Endothelial cell of umbilical vein (primary cell): ENCODE results near the gene PCMT1. TPM values are rescaled to one million over a fixed set of nuclear protein-coding genes. Genes with fewer than 3 reads are reported as not detected.

ENCODE experiments used
- BruUV-seq: library from RNA; stranded (reverse); fragments of 400-500 nt; replicated peaks from 2 replicates; lab custom pipeline; 2021; lab: Mats Ljungman, UMichigan
- CTCF ChIA-PET: fragments of 300-600, 350-600 bp; sonication (Branson Sonifier 250); formaldehyde crosslinking; loops from one replicate; lab custom pipeline; 2021; ENCODE audit warnings: antibody characterized with exemption, inconsistent platforms; lab: Charles Lee
- POLR2A ChIA-PET: fragments of 300-600, 350-600 bp; sonication (Branson Sonifier 250); formaldehyde crosslinking; loops from one replicate; lab custom pipeline; 2021; ENCODE audit warnings: antibody characterized with exemption, inconsistent platforms; lab: Charles Lee
- DNase-seq: peaks from one replicate; pipeline ENCODE4 v3.0.0-alpha.2; 2011; ENCODE audit warnings: low read depth, low spot score
- FAIRE-seq: peaks from 2 replicates; lab custom pipeline; 2011; peaks lifted over from hg19 to GRCh38; lab: Jason Lieb, UNC
- H2AFZ ChIP-seq: 2 replicates; pipeline ENCODE4 v1.6.0; 2012; ENCODE audit warnings: low read depth, low read length, control low read depth, inconsistent platforms
- H3K27ac ChIP-seq: 2 replicates; pipeline ENCODE4 v1.5.1; 2011; ENCODE audit warnings: low read depth, mild to moderate bottlenecking, control low read depth, low read length, moderate library complexity; ENCODE audit not compliant: insufficient read depth
- H3K27me3 ChIP-seq, 2 experiments: 2 replicates each; pipeline versions ENCODE4 v1.6.0 to v1.6.1; 2011; ENCODE audit warnings: low read length in 2 of 2, mixed read lengths in 1 of 2; ENCODE audit not compliant: control insufficient read depth in 2 of 2, insufficient read depth in 2 of 2
- H3K36me3 ChIP-seq, 2 experiments: 2 replicates in 1 of 2; 3 replicates in 1 of 2; pipeline ENCODE4 v1.5.1; 2011; ENCODE audit warnings: low read length in 2 of 2, mild to moderate bottlenecking in 1 of 2, moderate library complexity in 1 of 2; ENCODE audit not compliant: control insufficient read depth in 2 of 2, insufficient read depth in 2 of 2; ENCODE audit errors: extremely low read depth in 1 of 2
- H3K4me1 ChIP-seq: 3 replicates; pipeline ENCODE4 v1.5.1; 2011; ENCODE audit warnings: mild to moderate bottlenecking, low read length; ENCODE audit not compliant: control insufficient read depth, insufficient read depth; ENCODE audit errors: extremely low read depth
- H3K4me2 ChIP-seq: 2 replicates; pipeline ENCODE4 v1.6.1; 2011; ENCODE audit warnings: low read length, control low read depth, mixed read lengths; ENCODE audit not compliant: insufficient read depth
- H3K4me3 ChIP-seq, 3 experiments: fragments of 200-600 bp in 1 of 3; sonication (generic), shearing (Covaris generic) in 1 of 3; replicated peaks in 1 of 3; 2 replicates each; pipeline ENCODE4 v1.5.1; 2011 to 2016; ENCODE audit warnings: control low read depth in 3 of 3, low read length in 3 of 3, mild to moderate bottlenecking in 2 of 3, inconsistent platforms in 1 of 3, low read depth in 1 of 3, moderate library complexity in 1 of 3; ENCODE audit not compliant: insufficient read depth in 1 of 3
- H3K79me2 ChIP-seq: 2 replicates; pipeline ENCODE4 v1.6.0; 2012; ENCODE audit warnings: low read length, inconsistent platforms; ENCODE audit not compliant: control insufficient read depth, insufficient read depth
- H3K9ac ChIP-seq: replicated peaks from 2 replicates; pipeline ENCODE3; 2011; ENCODE audit warnings: low read length, control low read depth; ENCODE audit not compliant: insufficient read depth; ENCODE audit errors: extremely low read depth
- H3K9me1 ChIP-seq: replicated peaks from 3 replicates; pipeline ENCODE4 v1.6.0; 2011; ENCODE audit warnings: mild to moderate bottlenecking, low read length; ENCODE audit not compliant: control insufficient read depth, insufficient read depth; ENCODE audit errors: extremely low read depth
- H3K9me3 ChIP-seq: replicated peaks from 2 replicates; pipeline ENCODE4 v1.5.1; 2012; ENCODE audit warnings: low read length, inconsistent platforms; ENCODE audit not compliant: control insufficient read depth, insufficient read depth
- H4K20me1 ChIP-seq: replicated peaks from 2 replicates; pipeline ENCODE3; 2011; ENCODE audit warnings: mild to moderate bottlenecking, low read length; ENCODE audit not compliant: control insufficient read depth, insufficient read depth; ENCODE audit errors: extremely low read depth
- CTCF ChIP-seq, 2 donors: IDR thresholded peaks; 1 replicate in 1 of 2; 2 replicates in 1 of 2; pipeline ENCODE4 v1.5.1; 2011; ENCODE audit warnings: low read length in 2 of 2, mild to moderate bottlenecking in 2 of 2, moderate library complexity in 2 of 2, control low read depth in 1 of 2, inconsistent platforms in 1 of 2, low read depth in 1 of 2; ENCODE audit not compliant: insufficient read depth in 1 of 2; ENCODE audit errors: extremely low read depth in 1 of 2
- EZH2 ChIP-seq: IDR thresholded peaks from 2 replicates; pipeline ENCODE4 v1.6.1; 2012; ENCODE audit warnings: borderline replicate concordance, low read depth, mild to moderate bottlenecking, moderate library complexity, low read length, inconsistent platforms; ENCODE audit not compliant: severe bottlenecking
- FOS ChIP-seq: IDR thresholded peaks from 2 replicates; pipeline ENCODE4 v1.6.1; 2011; ENCODE audit warnings: mild to moderate bottlenecking, low read length, moderate library complexity, borderline replicate concordance; ENCODE audit not compliant: insufficient read depth
- GATA2 ChIP-seq: IDR thresholded peaks from 2 replicates; pipeline ENCODE4 v1.7.0; 2011; ENCODE audit warnings: low read depth, mild to moderate bottlenecking, moderate library complexity, mixed read lengths, low read length; ENCODE audit not compliant: insufficient read length, insufficient read depth
- JUN ChIP-seq: IDR thresholded peaks from 2 replicates; pipeline ENCODE4 v1.6.1; 2011; ENCODE audit warnings: borderline replicate concordance, low read depth; ENCODE audit not compliant: insufficient read length, insufficient read depth
- MYC ChIP-seq: IDR thresholded peaks from one replicate; pipeline ENCODE4 v1.6.1; 2011; ENCODE audit warnings: mild to moderate bottlenecking, low read depth, low read length
- POLR2A ChIP-seq: IDR thresholded peaks from 2 replicates; pipeline ENCODE4 v1.6.1; 2012; ENCODE audit warnings: low read depth, mild to moderate bottlenecking, control low read depth, low read length
- POLR2AphosphoS5 ChIP-seq: IDR thresholded peaks from 2 replicates; pipeline ENCODE4 v1.6.1; 2012; ENCODE audit warnings: low read depth, mild to moderate bottlenecking, control low read depth, low read length, moderate library complexity; ENCODE audit not compliant: insufficient read depth
- dilution Hi-C: fragments of 300-500 bp; cut with MboI; formaldehyde crosslinking; loops from one replicate; pipeline ENCODE4 v1.15.0; 2019; ENCODE audit warnings: low sequenced_read_pairs; ENCODE audit not compliant: extremely low pct_ligation_motif_present
- intact Hi-C: fragments of 100-400 bp; cut with micrococcal nuclease; formaldehyde crosslinking; loops from one replicate; pipeline ENCODE4 v1.10.0; 2022
- polyA plus RNA-seq, 4 experiments: library from polyadenylated mRNA; depleted of rRNA in 3 of 4; stranded (reverse) in 3 of 4; unstranded in 1 of 4; fragments of >200 nt; gene quantifications; 2 replicates each; pipeline versions ENCODE4 v1.2.1 to v1.2.3, GENCODE V29; 2011 to 2012; ENCODE audit warnings: missing spikeins in 1 of 4
- total RNA-seq: library from RNA; stranded (reverse); gene quantifications from 2 replicates; pipeline ENCODE4 v1.2.3, GENCODE V29; 2021
- TF ChIP-seq, protein P1 (sequence below): IDR thresholded peaks from 2 replicates; pipeline ENCODE4 v1.6.1; 2011; ENCODE audit not compliant: insufficient read depth, insufficient read length

PCMT1 gene
- total and polyA plus RNA-seq, 2 donors (not counting 3 experiments of a cell fraction or from before 2014, with no cell fraction given), result 95.0 to 102 TPM

DNA sequence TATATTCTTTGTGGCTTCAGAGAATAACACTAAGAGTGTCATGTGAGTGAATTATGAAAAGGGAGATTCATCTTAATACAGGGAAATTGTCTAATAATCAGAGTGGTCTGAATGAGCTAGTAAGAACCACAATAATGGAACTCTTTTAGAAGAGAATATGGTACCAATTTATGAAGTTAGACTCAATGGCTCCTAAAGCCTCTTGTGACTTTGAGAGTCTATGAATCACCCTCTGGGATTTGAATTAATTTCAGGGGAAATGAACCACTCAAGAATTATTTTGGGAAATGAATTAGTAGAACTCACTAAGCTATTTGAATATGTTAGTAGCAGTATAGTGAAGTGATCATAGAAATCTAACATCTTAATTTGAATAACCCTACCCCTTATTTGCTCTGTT is 14.3 kb downstream of the PCMT1 start:
- dilution Hi-C loops, result no loop called here
- Histone ChIP-seq H3K9ac (no peak overlapping the region), H3K4me1 (no peaks in the 10 kb centered on the region), H3K4me2 (no peak overlapping the region), H2AFZ (no peak overlapping the region), H3K9me3 (no peaks in the 10 kb centered on the region), H4K20me1 (no peaks in the 10 kb centered on the region), H3K27ac (no peak overlapping the region), H3K27me3 (no peaks in the 10 kb centered on the region), H3K9me1 (no peaks in the 10 kb centered on the region), H3K4me3 (no peak overlapping the region), H3K36me3 (no peaks in the 10 kb centered on the region), H3K79me2 (peaks cover 65% of the 10 kb centered on the region)
- ChIA-PET POLR2A (no interaction called here), CTCF (interaction anchor here (1.1 to 1.3 kb wide), 2 partner anchors 11 to 14 kb away, joined by 3 to 7 read pairs; partner anchors contain the start of gene PCMT1)
- no TSS peak for BruUV-seq
- intact Hi-C loops, result no loop called here
- FAIRE-seq (no peak), DNase-seq (no peak)
- no peak for TF ChIP-seq POLR2A
- TF ChIP-seq JUN, result no peak
- TF ChIP-seq, protein P1, sequence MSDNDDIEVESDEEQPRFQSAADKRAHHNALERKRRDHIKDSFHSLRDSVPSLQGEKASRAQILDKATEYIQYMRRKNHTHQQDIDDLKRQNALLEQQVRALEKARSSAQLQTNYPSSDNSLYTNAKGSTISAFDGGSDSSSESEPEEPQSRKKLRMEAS, result no peak
- no peak for TF ChIP-seq GATA2
- no peak for TF ChIP-seq MYC
- TF ChIP-seq EZH2, result no peak
- TF ChIP-seq CTCF (IDR thresholded peaks at IDR 0.05; ENCODE audit: extremely low read depth in 1 of 2, insufficient read depth in 1 of 2, low read depth in 1 of 2, low read length in 2 of 2), result no peak
- TF ChIP-seq FOS, result no peak
- TF ChIP-seq POLR2AphosphoS5, result no peak
